Mesendoderm (in vitro differentiated cells): ENCODE measurements around the gene PDZD8.

ENCODE experiments used
- DNase-seq: peaks from one replicate; pipeline ENCODE4 v3.0.0; 2013
- H2AK5ac ChIP-seq: 2 replicates; pipeline ENCODE4 v1.6.1; 2013; ENCODE audit warnings: low read length, inconsistent platforms
- H2BK120ac ChIP-seq: 2 replicates; pipeline ENCODE4 v1.6.1; 2013; ENCODE audit warnings: low read depth, mild to moderate bottlenecking, low read length, moderate library complexity, mixed read lengths
- H2BK15ac ChIP-seq: replicated peaks from 2 replicates; pipeline ENCODE4 v1.6.1; 2013; ENCODE audit warnings: low read depth, mild to moderate bottlenecking, moderate library complexity
- H2BK5ac ChIP-seq: 2 replicates; pipeline ENCODE4 v1.6.1; 2013; ENCODE audit warnings: low read length, inconsistent platforms
- H3K18ac ChIP-seq: 2 replicates; pipeline ENCODE4 v1.6.1; 2013; ENCODE audit warnings: mild to moderate bottlenecking, low read length, mixed read lengths
- H3K23ac ChIP-seq: one replicate; pipeline ENCODE4 v1.6.1; 2013; ENCODE audit warnings: low read length
- H3K27ac ChIP-seq: 2 replicates; pipeline ENCODE4 v1.5.1; 2013; ENCODE audit warnings: low read depth, mild to moderate bottlenecking, inconsistent platforms, low read length, moderate library complexity
- H3K27me3 ChIP-seq: 2 replicates; pipeline ENCODE4 v1.6.1; 2013; ENCODE audit warnings: low read length, control low read depth, mild to moderate bottlenecking, inconsistent platforms; ENCODE audit not compliant: insufficient read depth, poor library complexity
- H3K36me3 ChIP-seq: 2 replicates; pipeline ENCODE4 v1.6.1; 2013; ENCODE audit warnings: low read length, inconsistent platforms; ENCODE audit not compliant: control insufficient read depth, insufficient read depth
- H3K4ac ChIP-seq: one replicate; pipeline ENCODE4 v1.6.1; 2013; ENCODE audit warnings: low read depth, mild to moderate bottlenecking, low read length, moderate library complexity
- H3K4me1 ChIP-seq: 2 replicates; pipeline ENCODE4 v1.6.1; 2013; ENCODE audit warnings: low read depth, low read length, inconsistent platforms; ENCODE audit not compliant: control insufficient read depth
- H3K4me2 ChIP-seq: 2 replicates; pipeline ENCODE4 v1.6.1; 2013; ENCODE audit warnings: low read length
- H3K4me3 ChIP-seq: 2 replicates; pipeline ENCODE4 v1.5.1; 2013; ENCODE audit warnings: mild to moderate bottlenecking, low read length
- H3K56ac ChIP-seq: one replicate; pipeline ENCODE4 v1.6.1; 2013; ENCODE audit warnings: low read length
- H3K79me1 ChIP-seq: 2 replicates; pipeline ENCODE4 v1.6.1; 2013; ENCODE audit warnings: low read length, inconsistent platforms
- H3K79me2 ChIP-seq: 2 replicates; pipeline ENCODE4 v1.6.1; 2013; ENCODE audit warnings: mild to moderate bottlenecking, low read length; ENCODE audit not compliant: control insufficient read depth, insufficient read depth
- H3K9ac ChIP-seq: 2 replicates; pipeline ENCODE4 v1.6.1; 2013; ENCODE audit warnings: low read length, inconsistent platforms
- H4K5ac ChIP-seq: one replicate; pipeline ENCODE4 v1.6.1; 2013; ENCODE audit warnings: low read length
- H4K8ac ChIP-seq: one replicate; pipeline ENCODE4 v1.6.1; 2013; ENCODE audit warnings: low read depth, mild to moderate bottlenecking, control low read depth, low read length, moderate library complexity
- WGBS: extraction: QIAGEN DNeasy Blood & Tissue Kit; methylation state at CpG from one replicate; pipeline ENCODE4 v1.1.7; 2013; ENCODE audit warnings: low lambda C conversion rate, missing lambda C conversion rate; ENCODE audit not compliant: insufficient coverage; ENCODE audit errors: extremely low coverage; 5-methylcytosine and 5-hydroxymethylcytosine counted together

Gene PDZD8

DNA sequence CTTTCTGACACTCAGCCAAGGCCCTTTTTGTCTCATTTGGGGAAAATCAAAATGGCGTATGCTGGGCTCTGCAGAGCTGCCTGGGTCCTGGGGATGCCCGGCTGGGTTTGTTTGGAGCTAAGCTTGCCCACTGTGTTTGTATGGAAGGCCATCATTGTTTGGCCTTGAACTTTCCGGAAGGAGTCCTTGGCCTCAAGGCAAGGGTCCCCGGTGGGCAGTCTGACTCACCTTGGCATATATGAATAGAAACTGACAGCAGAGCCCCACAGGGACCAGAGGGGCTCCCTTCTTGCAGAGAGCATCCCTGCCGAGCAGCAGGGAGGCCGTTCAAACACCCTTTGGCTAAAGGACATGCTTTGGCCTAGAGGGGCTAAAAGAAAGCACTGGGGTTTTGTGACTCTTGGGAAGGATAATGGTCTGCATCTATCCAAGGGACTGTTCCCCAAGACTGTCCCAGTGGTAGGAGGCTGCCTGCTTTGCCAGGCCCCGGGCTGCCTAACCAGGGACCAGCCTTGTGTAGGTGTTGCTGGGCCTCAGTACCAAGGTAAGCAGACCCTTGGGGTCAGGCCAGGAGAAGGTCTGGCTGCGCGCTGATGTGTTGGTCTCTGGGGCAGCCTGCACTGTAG is 119.3 kb downstream of the PDZD8 start:
- no peak overlapping the region for H2BK15ac ChIP-seq
- H3K18ac ChIP-seq = no peak overlapping the region
- H4K8ac ChIP-seq = no peak overlapping the region
- H4K5ac ChIP-seq = no peak overlapping the region
- H3K4me1 ChIP-seq = no peaks in the 10 kb centered on the region
- no peak overlapping the region for H2BK120ac ChIP-seq
- H3K79me2 ChIP-seq = no peaks in the 10 kb centered on the region
- H3K79me1 ChIP-seq = no peaks in the 10 kb centered on the region
- H2AK5ac ChIP-seq = no peak overlapping the region
- no CpG with 5 or more reads among the region's 9 CpGs for WGBS
- H3K4me2 ChIP-seq = no peak overlapping the region
- H3K23ac ChIP-seq = no peak overlapping the region
- no peak overlapping the region for H2BK5ac ChIP-seq
- H3K4ac ChIP-seq = no peak overlapping the region
- DNase-seq = no peak
- no peaks in the 10 kb centered on the region for H3K27me3 ChIP-seq
- no peak overlapping the region for H3K27ac ChIP-seq
- no peak overlapping the region for H3K4me3 ChIP-seq
- no peak overlapping the region for H3K56ac ChIP-seq
- H3K9ac ChIP-seq = no peak overlapping the region
- no peaks in the 10 kb centered on the region for H3K36me3 ChIP-seq

DNA sequence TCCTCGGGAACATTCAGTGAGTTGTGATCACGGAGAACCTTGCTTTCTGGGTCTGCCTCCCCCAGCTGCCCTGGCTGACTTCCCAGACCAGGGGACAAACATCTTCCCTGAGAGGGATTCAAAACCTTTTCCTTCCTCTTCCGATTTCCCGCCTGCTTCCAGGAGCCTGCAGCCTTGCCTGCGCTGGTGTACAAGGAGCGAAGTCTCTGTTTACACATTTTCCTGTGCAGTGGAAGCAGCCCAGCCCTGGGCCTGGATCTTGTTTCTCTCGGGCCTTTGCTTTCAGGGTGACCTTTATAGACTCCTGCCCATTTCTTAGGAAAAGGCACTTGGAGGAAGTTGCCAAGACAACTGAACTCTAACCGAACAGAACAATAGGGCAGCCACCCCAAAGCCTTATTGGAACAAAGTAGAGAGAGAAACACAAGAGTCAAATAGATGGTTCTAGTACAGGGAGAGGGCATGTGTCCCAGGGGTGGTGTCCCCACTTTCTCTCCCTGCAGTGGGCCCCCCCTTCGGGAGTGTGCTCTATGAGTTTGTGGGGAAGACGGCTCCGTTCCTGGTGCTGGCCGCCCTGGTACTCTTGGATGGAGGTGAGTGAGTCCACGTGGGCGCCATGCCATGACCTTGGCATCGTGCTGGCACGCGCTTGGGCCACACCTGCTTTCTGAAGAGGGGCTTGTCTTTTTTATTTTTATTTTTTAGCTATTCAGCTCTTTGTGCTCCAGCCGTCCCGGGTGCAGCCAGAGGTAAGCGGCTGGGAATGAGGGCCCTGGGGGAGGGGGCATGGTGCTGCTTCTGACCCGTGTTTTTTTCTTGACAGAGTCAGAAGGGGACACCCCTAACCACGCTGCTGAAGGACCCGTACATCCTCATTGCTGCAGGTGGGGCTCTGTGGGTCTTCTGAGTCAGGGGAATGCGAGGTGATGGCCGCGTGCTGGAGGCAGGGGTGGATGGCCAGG is 120.2 kb downstream of the PDZD8 start:
- Histone ChIP-seq H3K79me2 (no peaks in the 10 kb centered on the region), H3K18ac (no peak overlapping the region), H3K27ac (no peak overlapping the region), H3K4ac (no peak overlapping the region), H3K56ac (no peak overlapping the region), H3K23ac (no peak overlapping the region), H3K9ac (no peak overlapping the region), H3K4me1 (no peaks in the 10 kb centered on the region), H3K79me1 (no peaks in the 10 kb centered on the region), H4K5ac (no peak overlapping the region), H4K8ac (no peak overlapping the region), H2BK5ac (no peak overlapping the region), H2BK15ac (no peak overlapping the region), H3K27me3 (no peaks in the 10 kb centered on the region), H2AK5ac (no peak overlapping the region), H2BK120ac (no peak overlapping the region), H3K4me2 (no peak overlapping the region), H3K4me3 (no peak overlapping the region), H3K36me3 (no peaks in the 10 kb centered on the region)
- WGBS = no CpG with 5 or more reads among the region's 26 CpGs
- DNase-seq = no peak

- no peaks in the 10 kb centered on the region for H3K4me1 ChIP-seq
- H2BK15ac ChIP-seq = no peak overlapping the region
- H3K27me3 ChIP-seq = no peaks in the 10 kb centered on the region
- no peaks in the 10 kb centered on the region for H3K79me1 ChIP-seq
- H2AK5ac ChIP-seq = no peak overlapping the region
- H3K4me3 ChIP-seq = no peak overlapping the region
- no peaks in the 10 kb centered on the region for H3K36me3 ChIP-seq
- no peak overlapping the region for H3K18ac ChIP-seq
- H2BK5ac ChIP-seq = no peak overlapping the region
- no peaks in the 10 kb centered on the region for H3K79me2 ChIP-seq
- no peak overlapping the region for H3K4ac ChIP-seq
- no peak overlapping the region for H3K27ac ChIP-seq
- H3K23ac ChIP-seq = no peak overlapping the region
- no CpG with 5 or more reads among the region's 9 CpGs for WGBS
- no peak overlapping the region for H4K8ac ChIP-seq
- H4K5ac ChIP-seq = no peak overlapping the region
- H3K9ac ChIP-seq = no peak overlapping the region
- H3K4me2 ChIP-seq = no peak overlapping the region
- no peak overlapping the region for H3K56ac ChIP-seq
- no peak for DNase-seq
- no peak overlapping the region for H2BK120ac ChIP-seq
These were observed 120.9 kb downstream of the PDZD8 start for GRCh38 chr10:117254338-117254737.

- no peak overlapping the region for H2BK15ac ChIP-seq
- no CpG with 5 or more reads among the region's 9 CpGs for WGBS
- no peak overlapping the region for H3K23ac ChIP-seq
- H3K4me2 ChIP-seq = no peak overlapping the region
- no peaks in the 10 kb centered on the region for H3K4me1 ChIP-seq
- H4K5ac ChIP-seq = no peak overlapping the region
- H3K18ac ChIP-seq = no peak overlapping the region
- no peak overlapping the region for H2BK120ac ChIP-seq
- no peak overlapping the region for H4K8ac ChIP-seq
- H3K79me2 ChIP-seq = no peaks in the 10 kb centered on the region
- H2AK5ac ChIP-seq = no peak overlapping the region
- H2BK5ac ChIP-seq = no peak overlapping the region
- DNase-seq = no peak
- H3K27ac ChIP-seq = no peak overlapping the region
- H3K36me3 ChIP-seq = no peaks in the 10 kb centered on the region
- H3K9ac ChIP-seq = no peak overlapping the region
- H3K27me3 ChIP-seq = no peaks in the 10 kb centered on the region
- H3K79me1 ChIP-seq = no peaks in the 10 kb centered on the region
- H3K4ac ChIP-seq = no peak overlapping the region
- no peak overlapping the region for H3K4me3 ChIP-seq
- H3K56ac ChIP-seq = no peak overlapping the region
These were observed 121.3 kb downstream of the PDZD8 start for GRCh38 chr10:117253908-117254307.

DNA sequence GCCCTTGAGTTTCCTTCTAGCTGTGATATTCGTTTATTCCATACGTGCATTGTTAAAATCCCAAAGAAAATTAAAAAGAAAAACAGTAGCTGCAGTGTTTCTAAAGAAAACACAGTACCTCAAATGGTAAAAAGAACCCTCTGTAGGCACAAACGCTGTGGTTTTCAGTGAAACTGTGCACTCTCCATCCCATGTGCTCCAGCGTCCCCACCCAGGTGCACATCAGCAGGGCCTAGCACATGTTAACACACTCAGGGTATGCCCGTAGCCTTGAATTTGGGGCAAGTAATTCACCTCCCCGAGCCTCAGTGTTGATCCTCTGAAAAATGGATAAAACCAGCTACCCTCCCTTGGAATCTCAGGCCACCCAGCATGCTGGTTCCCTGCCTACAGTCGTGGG is 124.8 kb downstream of the PDZD8 start:
- Histone ChIP-seq H3K79me2 (no peaks in the 10 kb centered on the region), H3K23ac (no peak overlapping the region), H2BK5ac (no peak overlapping the region), H3K27me3 (no peaks in the 10 kb centered on the region), H3K4me1 (no peaks in the 10 kb centered on the region), H3K4me3 (no peak overlapping the region), H3K79me1 (no peaks in the 10 kb centered on the region), H4K8ac (no peak overlapping the region), H3K36me3 (no peaks in the 10 kb centered on the region), H3K18ac (no peak overlapping the region), H3K56ac (no peak overlapping the region), H3K9ac (no peak overlapping the region), H4K5ac (no peak overlapping the region), H3K4ac (no peak overlapping the region), H2BK120ac (no peak overlapping the region), H3K4me2 (no peak overlapping the region), H3K27ac (no peak overlapping the region), H2BK15ac (no peak overlapping the region), H2AK5ac (no peak overlapping the region)
- no peak for DNase-seq
- WGBS = no CpG with 5 or more reads among the region's 7 CpGs
